HG03565 (cell line): ENCODE data around the gene PRDX3.
"Not testable (repeated sequence)": the region's sequence is repeated elsewhere in the genome, so short reads cannot be mapped to it uniquely, and the experiment has no call there.

Experiments
- ATAC-seq: cut with Tn5 transposase; IDR thresholded peaks from one replicate; pipeline ENCODE4 v1.9.1; 2021; ENCODE audit warnings: mild to moderate bottlenecking, moderate library complexity; ENCODE audit not compliant: unreplicated experiment

PRDX3 gene

DNA sequence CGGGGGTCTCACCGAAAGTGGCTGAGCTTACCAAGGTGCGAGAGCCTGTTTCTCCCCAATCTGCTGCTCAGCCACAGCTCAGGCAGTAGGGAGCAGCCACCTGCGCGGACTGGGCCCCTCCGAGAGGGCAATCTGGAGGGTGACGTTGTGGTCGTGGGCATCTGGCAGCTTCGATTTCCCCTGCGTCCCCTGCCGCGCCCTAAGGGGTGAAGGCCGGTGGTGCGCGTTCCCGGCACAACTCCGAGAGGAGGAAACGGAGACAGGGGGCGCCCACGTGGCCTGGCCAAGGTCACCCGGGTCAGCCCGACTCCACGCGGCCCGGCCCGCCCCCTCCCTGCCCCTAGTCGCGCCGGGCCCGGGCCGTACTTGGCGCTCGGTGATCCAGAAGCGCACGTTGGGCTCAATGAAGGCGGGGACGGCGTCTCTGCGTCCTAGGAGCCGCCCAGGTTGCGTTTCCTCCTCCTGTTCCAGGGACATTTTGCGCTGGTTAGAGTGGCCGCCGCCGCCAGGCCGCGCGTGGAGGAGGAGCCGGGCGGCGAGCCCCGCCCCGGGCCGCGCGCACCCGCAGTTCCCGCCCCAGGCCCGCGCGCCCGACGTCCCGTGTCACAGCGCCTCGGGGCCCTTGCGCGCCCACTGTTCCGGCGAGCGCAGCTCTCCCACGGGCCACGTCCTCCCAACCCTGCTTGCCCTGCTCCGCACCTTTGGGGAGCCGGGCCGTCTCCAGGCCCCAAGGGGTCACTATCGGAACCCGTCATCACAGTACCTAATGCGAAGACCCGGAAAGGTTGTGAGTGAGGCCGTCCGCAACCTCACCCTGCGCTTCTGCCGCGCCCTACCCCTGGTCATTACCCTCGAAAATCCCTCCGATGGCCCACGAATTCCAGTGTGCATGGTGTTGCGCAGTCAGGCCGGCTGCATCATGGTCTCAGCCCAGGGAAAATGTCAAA lies 13.2 kb downstream of the PRDX3 start, which contains the start of gene SFXN4:
Gene SFXN4, minus strand, starts transcription at position 544 of the 947 bp plus-strand sequence. Its CDS starts 67 bp downstream, at position 477.
- peak; percentile 75 for ATAC-seq

DNA sequence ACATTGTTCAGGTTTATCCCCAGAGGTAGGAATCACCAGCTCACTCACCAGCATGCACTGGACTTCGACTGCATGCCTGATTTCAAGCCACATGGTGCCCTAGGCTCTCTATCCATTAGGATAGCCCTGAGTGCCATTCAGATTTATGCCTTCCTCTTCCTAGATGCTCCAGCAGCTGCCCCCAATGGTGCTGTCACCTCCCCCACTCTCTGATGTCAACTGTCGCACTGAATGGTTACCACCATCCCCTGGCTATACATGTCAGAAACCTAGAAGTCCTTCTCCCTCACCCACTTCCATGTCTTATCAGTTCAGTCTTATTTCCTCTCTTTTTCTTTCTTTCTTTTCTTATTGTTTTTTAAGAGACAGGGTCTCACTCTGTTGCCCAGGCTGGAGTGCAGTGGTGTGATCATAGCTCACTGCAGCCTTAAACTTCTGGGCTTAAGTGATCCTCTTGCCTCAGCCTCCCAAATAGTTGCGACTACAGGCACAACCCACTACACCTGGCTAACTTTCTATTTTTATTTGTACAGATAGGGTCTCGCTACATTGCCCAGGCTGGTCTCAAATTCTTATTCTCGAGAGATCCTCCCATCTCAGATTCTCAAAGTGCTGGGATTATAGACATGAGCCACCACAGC lies 16.0 kb downstream of the PRDX3 start:
- ATAC-seq, result no peak

DNA sequence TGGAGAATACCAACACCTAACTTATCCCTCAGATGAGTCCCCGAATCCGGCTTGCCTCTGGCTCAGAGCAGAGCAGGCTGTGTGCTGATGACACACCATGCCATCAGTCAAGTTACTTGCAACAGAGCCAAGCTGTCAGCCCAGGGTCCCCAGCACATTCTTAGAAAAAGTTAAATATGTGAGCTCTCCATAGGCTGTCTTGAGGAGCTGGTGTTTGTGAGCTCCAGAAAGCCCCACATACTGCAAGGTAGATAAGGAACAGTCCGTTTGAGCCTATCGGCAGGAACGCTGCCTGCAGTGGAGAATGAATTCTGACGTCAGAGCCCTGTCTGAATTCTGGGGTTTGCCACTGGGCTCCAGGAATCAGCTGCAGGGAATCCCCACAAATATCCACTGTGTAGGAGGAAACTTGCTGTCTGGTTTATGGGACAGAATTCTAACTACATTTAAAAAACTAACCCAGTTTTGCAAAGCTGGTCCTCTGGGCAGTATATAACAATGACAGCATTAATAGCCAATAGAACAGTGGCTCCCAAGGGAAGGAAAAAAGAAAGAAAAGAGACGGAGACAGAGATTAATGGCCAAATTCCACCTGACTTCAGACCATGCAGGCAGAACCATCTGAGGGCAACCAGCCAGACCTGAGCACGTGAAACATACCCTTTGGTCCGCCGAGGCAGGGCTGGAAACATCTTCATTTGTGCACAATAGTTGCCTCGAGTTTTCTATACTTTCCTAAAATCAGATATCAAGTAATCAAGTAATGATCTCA lies 16.7 kb downstream of the PRDX3 start:
- ATAC-seq, result no peak

DNA sequence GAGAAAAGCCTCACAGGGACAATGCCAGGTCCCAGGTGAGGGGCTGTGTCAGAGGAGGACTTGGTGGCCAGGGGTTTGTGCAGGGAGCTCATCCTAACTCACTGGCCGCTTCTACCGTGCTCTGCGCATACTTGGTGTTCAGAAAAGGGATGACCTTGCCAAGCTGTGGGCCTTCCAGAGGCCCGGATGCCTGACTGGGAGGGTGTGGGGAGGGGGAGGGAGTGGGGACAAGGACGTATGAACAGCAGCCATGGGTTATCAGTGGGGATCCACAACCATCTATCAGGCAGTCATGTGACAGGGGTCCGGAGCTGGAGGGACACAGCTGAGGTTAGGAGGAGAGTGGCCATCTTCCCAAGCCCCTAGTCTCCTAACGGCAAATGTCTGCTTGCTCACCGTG lies 19.3 kb downstream of the PRDX3 start:
- no peak for ATAC-seq

DNA sequence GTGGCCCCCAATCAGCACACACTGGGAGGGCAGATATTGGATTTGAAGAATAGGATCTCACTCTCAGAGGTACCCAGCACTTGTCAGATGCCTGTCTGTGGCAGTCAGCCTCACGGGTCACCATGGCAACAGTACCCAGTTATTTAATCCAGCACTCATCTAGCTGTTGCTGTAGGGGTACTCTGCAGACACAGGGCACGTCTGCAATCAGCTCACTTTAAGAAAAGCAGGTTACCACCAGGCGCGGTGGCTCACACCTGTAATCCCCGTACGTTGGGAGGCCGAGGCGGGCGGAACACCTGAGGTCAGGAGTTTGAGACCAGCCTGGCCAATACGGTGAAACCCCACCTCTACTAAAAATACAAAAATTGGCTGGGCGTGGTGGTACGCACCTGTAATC lies 25.0 kb downstream of the PRDX3 start:
- no peak for ATAC-seq

DNA sequence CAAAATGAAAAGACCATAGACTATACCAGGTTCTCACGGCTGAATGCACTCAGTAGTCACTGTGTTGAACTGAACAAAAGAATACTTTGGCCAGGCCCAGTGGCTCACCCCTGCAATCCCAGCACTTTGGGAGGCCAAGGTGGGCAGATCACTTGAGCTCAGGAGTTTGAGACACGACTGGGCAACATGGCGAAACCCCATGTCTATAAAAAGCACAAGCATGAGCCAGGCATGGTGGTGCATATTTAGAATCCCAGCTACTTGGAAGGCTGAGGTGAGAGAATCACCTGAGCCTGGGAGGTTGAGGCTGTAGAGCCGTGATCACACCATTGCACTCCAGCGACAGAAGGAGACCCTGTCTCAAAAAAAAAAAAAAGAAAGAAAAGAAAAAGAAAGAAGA lies 25.6 kb downstream of the PRDX3 start:
- ATAC-seq, result no peak

DNA sequence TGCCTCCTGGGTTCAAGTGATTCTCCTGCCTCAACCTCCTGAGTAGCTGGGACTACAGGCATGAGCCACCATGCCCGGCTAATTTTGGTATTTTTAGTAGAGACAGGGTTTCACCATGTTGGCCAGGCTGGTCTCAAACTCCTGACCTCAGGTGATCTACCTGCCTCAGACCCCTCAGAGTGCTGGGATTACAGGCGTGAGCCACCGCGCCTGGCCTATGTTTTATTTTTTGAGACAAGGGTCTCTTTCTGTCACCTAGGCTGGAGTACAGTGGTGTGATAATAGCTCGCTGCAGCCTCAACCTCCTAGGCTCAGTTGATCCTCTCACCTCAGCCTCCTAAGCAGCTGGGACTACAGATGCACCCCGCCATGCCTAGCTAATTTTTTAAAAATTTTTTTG lies 27.0 kb downstream of the PRDX3 start:
- ATAC-seq, result not testable (repeated sequence)

DNA sequence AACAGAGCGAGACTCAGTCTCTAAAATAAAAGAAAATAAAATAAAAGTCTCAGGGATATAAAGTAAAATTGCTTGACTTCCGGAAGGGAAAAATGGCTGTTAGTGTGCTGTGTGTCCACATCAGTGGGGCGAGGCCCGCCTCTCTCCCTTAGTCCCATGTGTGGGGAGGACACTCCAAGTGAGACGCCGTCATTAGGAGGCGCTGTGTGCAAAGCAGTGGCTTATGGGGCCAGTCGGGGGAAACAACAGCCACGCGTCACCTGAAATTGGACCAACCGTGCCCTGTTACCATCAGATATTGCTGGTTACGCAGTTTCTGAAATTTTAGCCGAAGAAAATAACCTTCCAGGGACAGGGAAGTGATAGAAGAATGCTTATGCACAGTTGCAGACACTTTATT lies 28.9 kb downstream of the PRDX3 start:
- no peak for ATAC-seq

DNA sequence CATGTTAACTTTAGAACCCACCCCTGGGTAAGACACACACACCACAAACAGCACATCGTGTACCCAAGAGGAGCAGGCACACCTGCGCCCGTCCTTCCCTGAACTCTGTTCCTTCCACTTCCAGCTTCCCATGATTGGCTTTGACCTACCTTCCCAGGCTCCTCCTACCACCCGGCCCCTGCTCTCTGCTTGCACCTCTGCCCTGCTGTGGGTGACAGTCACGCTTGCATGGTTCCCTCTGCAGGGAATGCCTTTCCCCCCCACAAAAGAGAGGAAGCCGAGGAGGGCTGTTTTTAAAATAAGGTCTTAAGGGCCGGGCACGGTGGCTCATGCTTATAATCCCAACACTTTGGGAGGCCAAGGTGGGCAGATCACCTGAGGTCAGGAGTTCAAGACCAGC lies 29.5 kb downstream of the PRDX3 start:
- no peak for ATAC-seq

DNA sequence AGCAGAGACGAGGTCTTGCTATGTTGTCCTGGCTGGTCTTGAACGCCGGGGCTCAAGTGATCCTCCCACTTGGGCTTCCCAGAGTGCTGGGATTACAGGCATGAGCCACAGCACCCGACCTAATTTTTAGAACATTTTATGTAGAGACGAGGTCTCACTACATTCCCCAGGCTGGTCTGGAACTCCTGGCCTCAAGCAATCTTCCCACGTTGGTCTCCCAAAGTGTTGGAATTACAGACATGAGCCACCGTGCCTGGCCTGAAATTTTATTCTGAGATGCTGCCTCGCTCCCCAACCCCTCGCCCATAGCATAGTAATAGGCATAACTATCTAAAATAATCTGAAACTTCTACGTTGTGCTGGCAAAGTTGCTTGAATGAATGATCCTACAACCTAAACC lies 35.0 kb downstream of the PRDX3 start:
- no peak for ATAC-seq

DNA sequence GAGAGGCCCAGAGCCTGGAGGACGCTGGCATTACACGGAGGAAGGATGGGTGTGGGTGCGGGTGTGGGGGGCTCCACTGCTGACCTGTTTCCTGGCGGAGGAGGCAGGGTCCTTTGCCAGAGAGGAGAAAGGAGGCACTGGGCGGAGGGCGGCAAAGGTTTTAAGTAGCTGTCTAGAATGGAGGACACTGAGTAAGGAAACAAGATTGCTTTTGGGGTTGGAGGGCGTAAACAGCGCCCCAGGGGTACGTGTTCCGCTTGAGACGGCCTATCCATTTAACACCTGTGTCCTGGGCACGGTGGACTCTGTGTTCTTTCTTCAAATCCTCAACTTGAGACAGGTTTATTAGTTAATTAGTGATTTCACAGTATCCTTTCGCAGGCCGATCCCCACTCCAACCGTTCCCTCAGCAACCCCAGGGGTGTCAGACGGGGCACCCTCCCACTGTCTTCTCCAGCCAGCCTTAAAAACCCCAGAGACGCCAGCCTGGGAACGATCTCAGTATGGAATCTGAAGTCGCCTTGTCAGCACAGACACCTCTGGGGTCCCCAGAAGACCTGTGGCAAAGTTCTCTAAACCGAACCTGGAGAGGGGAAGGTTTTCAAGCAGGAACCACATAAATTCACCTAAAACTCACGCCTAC lies 37.9 kb downstream of the PRDX3 start:
- ATAC-seq, result no peak

DNA sequence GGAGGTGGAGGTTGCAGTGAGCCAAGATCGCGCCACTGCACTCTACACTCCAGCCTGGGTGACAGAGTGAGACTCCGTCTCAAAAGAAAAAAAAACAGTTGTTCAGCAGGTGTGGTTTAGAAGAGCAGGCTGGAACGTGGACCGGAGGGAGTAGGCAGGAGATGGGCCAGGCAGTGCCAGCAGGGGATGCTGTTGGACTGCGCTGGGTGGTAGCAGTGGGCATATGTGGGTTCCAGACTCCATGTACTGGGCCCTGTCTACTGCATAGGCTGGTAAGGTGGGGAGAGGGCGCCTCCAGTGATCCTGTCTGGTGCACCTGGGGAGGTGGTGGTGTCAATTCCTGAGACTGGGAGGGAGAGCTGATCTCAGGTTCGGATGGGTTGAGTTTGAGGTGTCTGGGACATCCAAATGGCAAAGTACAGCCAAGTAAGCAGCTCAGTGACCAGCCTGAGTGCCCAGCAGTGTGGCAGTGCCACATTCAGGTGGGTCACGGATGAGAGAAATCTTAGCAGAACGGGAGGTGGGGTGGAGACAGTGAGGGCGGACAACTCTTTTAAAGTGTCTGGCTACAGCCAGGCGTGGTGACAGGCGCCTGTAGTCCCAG lies 39.0 kb downstream of the PRDX3 start:
- no peak for ATAC-seq

DNA sequence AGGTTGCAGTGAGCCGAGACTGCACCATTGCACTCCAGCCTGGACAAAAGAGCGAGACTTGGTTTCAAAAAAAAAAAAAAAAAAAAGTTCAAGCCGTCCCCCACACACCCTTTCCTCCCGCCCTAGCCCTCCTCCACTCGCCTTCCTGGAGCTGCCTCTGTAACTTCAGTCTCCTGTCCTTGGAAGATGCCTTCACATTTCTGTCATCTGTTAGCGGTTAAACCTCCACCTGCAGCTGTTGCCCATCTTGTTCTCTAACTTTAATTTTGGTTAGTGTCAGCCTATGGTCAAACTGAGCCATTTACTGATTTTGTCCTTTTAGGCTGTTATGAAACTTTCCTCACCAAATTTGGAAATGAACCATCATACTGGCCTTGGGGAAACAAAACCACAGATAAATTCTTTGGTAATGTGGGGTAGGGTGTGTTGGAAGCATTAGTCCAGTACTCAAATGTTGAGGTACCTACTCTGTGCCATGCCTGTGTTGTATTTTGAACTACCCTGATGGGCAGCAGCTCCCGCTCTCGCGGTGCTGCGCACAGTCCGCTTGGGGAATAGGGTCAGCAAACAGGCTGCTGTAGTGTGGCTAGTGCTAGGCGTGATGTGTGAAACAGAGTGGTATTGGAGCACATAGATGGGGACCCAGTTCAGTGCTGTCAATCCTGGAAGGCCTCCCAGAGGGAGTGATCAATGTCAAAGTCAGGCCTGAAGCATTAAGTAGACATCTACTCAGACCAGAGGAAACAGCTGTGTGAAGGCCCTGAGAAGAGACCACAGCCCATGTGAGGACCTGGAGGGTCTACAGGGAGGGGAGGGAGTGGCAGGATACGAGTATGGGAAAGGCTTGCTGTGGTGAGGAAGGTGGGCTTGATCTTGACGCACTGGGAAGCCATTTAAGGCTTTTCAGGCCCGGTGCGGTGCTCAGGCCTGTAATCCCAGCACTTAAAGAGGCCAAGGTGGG lies 40.0 kb downstream of the PRDX3 start:
- no peak for ATAC-seq

DNA sequence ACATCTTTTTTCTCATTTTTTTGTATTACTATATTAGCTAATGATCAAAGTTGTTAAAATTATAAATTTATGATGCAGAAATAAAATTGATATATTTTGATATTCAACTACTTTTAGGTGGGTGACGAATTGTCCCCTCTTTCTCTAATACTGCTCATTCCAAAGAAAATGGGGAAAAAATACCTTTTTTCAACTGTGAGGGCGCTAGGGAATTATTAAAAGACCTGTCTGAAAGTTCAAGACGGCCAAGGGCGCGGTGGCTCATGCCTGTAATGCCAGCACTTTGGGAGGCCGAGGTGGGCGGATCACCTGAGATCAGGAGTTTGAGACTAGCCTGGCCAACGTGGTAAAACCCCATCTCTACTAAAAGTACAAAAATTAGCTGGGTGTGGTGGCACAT lies 40.7 kb downstream of the PRDX3 start:
- not testable (repeated sequence) for ATAC-seq

DNA sequence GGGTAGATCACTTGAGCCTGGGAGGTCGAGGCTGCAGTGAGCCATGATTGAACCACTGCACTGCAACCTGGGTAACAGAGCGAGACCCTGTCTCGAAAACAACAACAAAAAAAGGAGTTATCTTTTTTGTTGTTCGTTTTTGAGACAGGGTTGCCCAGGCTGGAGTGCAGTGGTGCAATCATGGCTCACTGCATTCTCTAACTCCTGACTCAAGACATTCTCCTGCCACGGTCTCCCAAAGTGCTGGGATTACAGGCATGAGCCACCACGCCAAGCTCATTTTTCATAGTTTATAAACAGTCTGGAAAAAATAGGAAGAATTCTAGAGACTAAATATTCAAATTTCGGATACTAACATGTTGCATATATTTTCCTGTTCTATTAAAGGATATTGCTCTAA lies 42.5 kb downstream of the PRDX3 start:
- ATAC-seq, result no peak

DNA sequence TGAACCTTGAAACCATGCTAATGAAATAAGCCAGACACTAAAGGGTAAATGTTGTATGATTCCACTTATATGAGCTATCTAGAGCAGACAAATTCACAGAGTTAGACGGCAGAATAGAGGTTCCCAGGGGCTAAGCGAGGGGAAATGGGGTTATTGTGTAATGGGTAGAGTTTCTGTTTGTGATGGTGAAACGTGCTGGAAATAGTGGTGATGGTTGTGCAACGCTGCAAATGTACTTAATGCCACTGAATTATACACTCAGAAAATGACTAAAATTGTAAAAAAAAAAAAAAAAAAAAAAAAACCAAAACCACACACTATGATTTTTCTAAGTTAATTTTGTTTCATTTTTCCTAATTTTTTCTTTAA lies 43.1 kb downstream of the PRDX3 start:
- ATAC-seq, result no peak

DNA sequence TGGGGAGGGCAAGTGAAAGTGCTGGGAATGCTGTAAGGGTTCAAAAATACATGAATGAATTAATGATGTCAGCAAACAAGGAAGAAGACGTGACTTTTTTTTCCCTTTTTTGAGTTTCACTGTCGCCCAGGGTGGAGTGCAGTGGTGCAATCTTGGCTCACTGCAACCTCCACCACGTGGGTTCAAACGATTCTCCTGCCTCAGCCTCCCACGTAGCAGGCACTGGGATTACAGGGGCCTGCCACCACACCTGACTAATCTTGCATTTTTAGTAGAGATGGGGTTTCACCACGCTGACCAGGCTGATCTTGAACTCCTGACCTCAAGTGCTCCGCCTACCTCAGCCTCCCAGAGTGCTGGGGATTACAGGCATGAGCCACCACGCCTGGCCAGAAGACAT lies 44.7 kb downstream of the PRDX3 start:
- ATAC-seq, result no peak

DNA sequence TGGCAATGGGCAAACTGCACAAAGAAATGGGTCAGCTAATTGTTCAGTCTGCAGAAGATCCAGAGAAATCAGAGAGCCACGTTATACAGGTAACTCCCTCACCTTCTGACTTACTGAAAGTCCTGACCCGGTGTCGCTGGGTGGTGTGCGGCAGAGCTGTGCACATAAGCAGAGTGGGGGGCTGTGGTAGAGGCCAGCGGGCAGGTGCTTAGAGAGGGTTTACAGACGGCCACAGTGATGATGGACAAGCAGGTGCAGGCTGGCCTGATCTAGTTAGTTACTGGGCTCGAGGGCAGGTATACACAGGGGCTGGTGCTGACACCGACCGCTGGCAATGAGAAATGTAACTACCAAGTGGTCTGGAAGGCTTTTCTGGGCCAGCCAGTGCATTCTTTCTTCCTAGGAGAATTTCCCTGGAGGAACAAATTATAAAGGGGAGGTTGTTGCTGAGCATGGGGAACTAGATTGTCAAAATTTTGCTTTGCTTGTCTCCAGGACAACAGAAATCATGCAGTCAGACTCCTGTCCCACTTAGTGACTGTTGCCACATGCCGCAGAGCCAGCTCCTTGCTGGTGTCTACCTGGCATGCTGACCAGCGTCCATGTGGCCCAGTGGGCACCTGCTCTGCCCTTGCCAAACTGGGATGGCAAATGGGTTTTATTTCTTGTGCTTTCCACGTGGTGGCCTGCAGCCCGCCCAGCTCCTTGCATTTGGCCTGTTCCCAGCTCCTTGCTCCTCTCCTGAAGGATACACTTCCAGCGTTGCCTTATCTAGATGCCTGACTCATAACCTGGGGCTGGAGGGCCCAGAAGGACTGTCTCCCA lies 45.9 kb downstream of the PRDX3 start:
- no peak for ATAC-seq
